ENCODE measurements around the gene ADNP2.

DNA sequence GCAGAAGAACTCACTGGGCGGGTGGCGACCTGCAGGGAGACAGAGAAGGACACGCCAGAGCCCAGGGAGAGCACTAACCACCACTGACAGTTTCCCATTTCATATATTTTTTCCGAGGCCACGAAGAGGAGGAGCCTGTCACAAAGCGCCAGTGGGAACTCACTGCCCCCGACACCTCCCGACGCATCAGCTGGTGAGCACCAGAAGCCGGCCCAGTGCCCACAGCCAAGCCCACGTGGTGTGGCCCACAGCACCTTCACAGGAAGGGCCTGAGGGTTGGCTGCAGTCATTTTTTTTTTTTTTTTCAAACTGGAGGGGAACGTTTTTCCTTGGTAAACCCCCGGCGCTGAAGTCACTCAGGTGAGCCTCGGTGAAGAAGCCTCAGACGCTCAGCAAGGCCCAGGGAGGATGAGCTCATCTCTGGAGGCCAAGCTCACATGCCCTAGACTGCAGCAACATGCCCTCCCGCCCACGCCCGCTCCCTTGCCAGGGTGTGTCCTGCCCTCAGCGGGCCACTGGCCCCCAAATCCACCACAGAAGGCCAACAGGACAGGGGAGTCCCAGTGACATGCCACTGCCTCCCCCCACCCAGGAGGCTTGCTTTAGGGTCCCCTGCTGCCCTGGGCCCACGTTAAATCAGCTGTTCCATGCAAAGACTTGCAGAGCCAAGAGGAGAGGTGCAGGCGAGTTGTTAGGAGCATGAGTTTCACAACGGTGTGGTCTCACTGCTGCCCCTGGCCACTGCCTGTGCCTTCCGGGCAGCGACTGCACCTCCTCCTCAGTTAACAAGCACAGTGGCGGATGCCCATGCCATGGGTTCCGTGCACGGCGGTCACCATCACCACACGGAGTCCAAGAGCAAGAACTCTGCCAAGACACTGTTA lies 70.1 kb downstream of the ADNP2 start:
- TF ChIP-seq POLR2AphosphoS5 (IDR thresholded peaks at IDR 0.05; ENCODE audit: low read depth) (no peak), REST (IDR thresholded peaks at IDR 0.05; ENCODE audit: insufficient replicate concordance, low read depth) (no peak)
- TF ChIP-seq, protein P1, sequence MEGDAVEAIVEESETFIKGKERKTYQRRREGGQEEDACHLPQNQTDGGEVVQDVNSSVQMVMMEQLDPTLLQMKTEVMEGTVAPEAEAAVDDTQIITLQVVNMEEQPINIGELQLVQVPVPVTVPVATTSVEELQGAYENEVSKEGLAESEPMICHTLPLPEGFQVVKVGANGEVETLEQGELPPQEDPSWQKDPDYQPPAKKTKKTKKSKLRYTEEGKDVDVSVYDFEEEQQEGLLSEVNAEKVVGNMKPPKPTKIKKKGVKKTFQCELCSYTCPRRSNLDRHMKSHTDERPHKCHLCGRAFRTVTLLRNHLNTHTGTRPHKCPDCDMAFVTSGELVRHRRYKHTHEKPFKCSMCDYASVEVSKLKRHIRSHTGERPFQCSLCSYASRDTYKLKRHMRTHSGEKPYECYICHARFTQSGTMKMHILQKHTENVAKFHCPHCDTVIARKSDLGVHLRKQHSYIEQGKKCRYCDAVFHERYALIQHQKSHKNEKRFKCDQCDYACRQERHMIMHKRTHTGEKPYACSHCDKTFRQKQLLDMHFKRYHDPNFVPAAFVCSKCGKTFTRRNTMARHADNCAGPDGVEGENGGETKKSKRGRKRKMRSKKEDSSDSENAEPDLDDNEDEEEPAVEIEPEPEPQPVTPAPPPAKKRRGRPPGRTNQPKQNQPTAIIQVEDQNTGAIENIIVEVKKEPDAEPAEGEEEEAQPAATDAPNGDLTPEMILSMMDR (IDR thresholded peaks at IDR 0.05; ENCODE audit: insufficient read depth, low read length), result no peak
